Vagina (tissue), 2 donors: ENCODE results near the gene SPDYC.

ENCODE experiments used
- CTCF ChIP-seq, 3 experiments: fragments of 450-650 bp in 2 of 3; fragments of 200-600 bp in 1 of 3; sonication (generic) in 1 of 3; IDR thresholded peaks; one replicate each; pipeline ENCODE4 v1.5.1; 2017 to 2019; ENCODE audit warnings: antibody characterized with exemption in 3 of 3, mild to moderate bottlenecking in 2 of 3, moderate library complexity in 2 of 3
- POLR2AphosphoS5 ChIP-seq, 2 donors: sonication (generic); formaldehyde crosslinking; IDR thresholded peaks; one replicate each; pipeline ENCODE4 v1.9.0; 2017; ENCODE audit warnings: antibody characterized with exemption in 2 of 2, mild to moderate bottlenecking in 2 of 2, low read depth in 1 of 2; ENCODE audit not compliant: insufficient read depth in 1 of 2

GRCh38 chr11:65208785-65209710 lies 39.0 kb downstream of the SPDYC start:
- TF ChIP-seq CTCF (IDR thresholded peaks at IDR 0.05) (no peak), POLR2AphosphoS5 (IDR thresholded peaks at IDR 0.05; ENCODE audit: insufficient read depth in 1 of 2, low read depth in 1 of 2) (no peak)
